GM18858 (cell line): Measurements from ENCODE around the gene N4BP2.
"Not testable (repeated sequence)": the region's sequence is repeated elsewhere in the genome, so short reads cannot be mapped to it uniquely, and the experiment has no call there.

Experiments used
- ATAC-seq: cut with Tn5 transposase; IDR thresholded peaks from one replicate; pipeline ENCODE4 v1.9.1; 2021; ENCODE audit not compliant: unreplicated experiment

The N4BP2 gene

DNA sequence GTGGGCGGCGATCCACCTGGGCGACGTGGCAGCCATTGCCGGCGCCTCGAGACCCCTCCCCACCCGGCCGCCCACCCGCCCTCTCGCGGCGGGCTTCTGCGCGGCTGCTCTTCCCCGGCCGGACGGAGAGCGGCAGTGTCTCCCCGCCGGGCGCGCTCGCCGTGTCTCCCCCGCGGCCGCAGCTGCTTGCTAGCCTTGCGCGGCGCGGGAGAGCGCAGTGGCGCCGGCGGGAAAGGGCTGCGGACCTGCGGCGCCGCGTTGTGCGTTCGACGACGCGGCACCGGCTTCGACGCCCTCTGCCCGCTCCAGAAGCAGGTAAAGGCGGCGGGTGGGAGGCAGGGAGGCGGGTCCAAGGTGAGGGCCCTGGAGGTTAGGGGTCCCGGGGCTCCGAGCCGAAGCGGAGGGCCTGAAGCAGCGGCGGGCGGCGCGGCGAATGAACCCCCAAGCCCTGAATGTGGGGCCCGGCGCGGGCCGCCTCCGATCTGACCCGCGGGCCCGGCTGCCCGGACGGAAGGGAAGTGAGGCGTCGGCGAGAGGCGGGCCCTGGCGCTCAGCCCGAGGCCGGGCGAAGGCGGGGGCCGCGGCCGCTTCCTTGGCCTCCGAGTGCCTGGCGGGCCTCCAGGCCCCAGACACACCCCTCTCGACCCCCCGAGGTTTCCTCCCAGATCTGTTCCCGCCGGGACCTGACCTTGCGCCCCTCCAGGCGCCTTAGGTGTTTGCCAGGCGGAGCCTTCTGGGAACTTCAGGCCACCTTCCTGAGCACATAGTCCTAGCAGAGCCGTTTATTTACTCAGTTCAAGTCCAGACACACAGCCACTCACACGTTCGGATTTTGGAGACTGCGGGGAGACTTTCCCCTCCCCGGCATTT is at the start of gene N4BP2:
Gene N4BP2 (plus strand): TSS at position 135 of the 870 bp plus-strand sequence. CDS start 40,491 bp downstream, outside the sequence.
- peak; percentile 33 for ATAC-seq

GRCh38 chr4:40016007-40016406 is 40.6 kb upstream of the N4BP2 start:
- ATAC-seq: no peak

GRCh38 chr4:40020221-40020620 is 36.4 kb upstream of the N4BP2 start:
- ATAC-seq: no peak

GRCh38 chr4:40021116-40021515 is 35.5 kb upstream of the N4BP2 start:
- not testable (repeated sequence) for ATAC-seq

DNA sequence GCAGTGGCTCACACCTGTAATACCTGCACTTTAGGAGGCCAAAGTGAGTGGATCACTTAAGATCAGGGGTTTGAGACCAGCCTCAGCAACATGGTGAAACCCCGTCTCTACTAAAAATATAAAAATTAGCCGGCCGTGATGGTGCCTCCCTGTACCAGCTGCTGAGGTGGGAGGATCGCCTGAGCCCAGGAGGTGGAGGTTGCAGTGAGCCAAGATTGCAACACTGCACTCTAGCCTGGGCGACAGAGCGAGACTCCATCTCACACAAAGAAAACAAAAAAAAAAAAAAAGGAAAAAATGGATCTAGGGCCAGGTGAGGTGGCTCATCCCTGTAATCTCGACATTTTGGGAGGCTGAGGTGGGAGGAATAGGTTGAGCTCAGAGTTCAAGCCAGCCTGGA is 32.6 kb upstream of the N4BP2 start:
- ATAC-seq: not testable (repeated sequence)

- no peak for ATAC-seq
Observed at GRCh38 chr4:40032785-40033184, 23.9 kb upstream of the N4BP2 start.

GRCh38 chr4:40033613-40034012 is 23.0 kb upstream of the N4BP2 start:
- ATAC-seq: no peak

GRCh38 chr4:40038977-40039376 is 17.7 kb upstream of the N4BP2 start:
- no peak for ATAC-seq

DNA sequence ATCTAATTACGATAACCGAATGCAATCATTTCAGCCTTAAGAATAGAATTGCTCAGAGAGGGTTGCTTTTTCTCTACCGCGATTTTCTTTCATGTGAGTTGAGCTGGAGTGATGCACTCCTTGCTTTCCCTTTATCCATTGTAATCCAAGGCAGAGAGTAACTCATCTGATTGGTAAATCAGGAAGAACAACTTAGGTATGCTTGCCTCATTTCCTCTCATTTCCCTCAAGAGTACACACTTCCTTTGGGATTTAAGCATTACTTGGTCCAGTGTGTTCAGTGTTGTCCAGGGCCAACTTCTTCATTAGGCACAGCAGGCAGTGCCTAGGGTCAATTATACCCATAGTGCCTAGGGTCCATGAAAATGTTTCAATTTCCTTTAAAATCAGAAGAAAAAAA is 15.7 kb upstream of the N4BP2 start:
- ATAC-seq: no peak

DNA sequence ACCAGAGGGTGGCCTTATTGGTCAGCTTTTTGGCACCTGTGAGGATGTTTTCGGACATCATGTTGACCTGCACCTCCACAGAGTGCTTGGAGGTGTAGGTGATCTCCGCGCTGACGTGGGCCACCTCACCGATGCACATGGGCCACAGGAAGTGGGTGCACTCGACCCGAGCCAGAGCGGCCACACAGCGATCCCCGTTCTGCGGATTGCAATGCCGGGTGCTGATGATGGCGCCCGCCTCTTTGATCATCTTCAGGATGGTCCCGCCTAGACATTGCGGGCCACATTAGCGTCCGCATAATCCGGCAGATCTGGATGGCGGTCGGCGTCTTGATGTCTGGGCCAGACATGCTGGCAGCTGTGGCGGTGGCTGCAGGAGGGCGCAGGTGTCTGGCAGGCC is 12.9 kb upstream of the N4BP2 start:
- ATAC-seq: no peak

DNA sequence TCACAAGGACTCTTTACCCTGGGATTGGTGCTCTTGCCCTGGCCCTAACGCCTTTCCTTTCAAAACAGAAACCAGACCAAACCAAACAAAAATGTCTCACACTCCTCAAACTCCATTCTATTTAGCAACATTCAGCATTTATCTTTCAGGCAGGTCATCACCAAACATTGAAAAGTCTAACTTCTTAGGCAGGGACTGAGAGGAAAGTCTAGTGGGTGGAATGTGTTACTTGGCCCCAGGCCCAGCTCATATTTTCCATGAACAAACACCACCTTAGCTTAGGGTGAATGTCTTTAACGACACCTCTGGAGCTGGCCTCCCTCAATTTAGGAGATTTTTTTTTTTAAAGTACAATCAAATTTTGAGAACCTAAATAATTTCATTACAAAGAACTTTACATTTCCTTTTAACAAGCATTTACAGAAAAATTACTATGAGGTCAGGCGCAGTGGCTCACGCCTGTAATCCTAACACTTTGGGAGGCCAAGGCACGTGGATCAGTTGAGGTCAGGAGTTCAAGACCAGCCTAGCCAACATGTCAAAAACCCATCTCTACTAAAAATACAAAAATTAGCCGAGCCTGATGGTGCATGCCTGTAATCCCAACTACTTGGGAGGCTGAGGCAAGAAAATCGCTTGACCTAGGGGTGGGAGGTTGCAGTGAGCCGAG is 10.2 kb upstream of the N4BP2 start:
- ATAC-seq: no peak

DNA sequence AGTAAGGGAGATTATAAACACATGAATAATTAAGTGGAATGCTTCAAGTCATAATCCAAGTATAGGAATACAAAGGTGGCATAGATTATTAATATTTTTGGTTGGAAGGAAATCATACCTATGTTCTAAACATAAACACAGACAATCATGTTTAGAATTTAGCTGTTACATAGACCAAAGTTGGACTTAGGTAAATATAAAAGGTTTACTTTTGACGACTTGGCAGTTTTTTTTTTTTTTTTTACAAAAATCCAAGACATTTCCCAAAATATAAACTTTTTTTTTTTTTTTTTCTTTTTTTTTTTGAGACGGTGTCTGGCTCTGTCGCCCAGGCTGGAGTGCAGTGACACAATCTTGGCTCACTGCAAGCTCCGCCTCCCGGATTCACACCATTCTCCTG is 3.5 kb upstream of the N4BP2 start:
- no peak for ATAC-seq

DNA sequence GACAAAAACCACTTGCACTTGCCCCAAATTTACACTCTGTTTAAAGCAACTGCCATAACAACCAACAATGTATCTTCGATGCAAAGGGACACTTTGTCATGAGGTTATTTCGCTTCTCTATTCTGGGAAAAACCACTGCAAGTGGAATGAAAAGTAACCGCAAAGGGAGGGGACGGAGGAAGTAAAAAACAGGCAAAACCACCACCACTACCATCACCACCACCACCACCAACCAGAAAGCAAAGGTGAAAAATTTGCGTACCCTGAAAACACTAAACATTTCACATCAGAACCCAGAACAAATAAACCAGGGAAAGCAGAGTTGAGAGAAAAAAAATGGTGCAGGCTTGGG is 1.2 kb upstream of the N4BP2 start:
- no peak for ATAC-seq

DNA sequence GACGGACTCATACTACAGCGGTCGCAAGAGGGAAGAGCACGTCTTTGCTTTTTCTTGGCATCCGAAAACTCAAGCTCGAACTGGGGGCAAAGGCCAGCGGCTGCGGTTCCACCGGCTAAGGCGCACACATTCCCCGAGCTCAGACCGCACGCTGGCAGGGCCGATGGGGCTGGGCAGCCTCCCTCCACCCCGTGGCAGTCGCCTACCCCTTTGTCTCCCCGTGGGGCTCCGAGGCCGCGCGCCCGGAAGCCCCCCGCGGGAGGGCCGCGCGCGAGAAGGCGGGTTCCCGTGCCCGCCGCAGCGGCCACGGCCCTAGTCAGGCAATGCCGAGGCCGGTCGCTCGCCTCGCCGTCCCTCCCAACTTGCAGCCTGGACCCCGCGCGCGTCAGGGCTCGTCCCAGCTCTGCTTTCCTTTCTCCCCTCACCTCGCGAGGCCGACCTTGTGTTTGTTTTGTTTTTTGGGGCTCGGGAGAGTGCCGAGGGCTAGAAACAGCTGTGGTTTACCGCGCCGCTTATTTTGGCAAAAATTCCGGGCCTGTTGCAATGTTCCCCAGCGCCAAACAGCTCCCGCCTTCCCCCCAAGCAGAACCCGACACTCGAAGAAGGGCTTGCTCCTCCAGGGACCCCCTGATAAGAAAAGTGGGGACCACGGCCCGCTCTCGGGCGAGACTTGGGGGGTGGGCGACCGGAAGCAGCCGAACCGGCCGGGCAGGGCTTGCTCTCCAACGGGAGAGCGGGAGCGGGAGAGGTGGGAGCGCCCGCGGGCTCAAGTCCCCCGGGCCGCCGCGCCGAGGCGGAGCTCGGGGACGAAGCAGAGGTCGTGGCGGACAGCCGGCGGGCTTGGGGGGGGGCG is 561 bp upstream of the N4BP2 start:
- no peak for ATAC-seq

GRCh38 chr4:40057586-40058091 is 989 bp downstream of the N4BP2 start:
- peak; percentile 76 for ATAC-seq

DNA sequence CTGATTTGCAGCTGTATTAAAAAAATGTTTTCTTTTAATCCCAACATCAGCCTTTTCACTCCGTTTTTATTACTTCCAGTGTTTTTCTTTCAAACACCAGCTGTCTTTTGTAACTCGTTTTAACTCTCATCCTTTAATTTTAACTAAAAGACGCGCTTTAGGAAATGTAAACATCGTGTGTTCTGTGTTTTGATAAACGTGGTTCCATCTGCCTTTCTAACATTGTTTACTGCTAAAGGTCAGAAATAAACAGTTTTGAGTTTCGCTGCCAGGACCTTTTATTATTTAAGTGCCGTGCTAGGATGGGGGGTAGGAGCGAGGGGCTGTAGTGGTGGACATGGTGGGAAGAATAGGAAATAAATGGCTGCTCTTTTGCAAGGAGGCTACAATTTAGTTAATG is 1.5 kb downstream of the N4BP2 start:
- ATAC-seq: no peak

- ATAC-seq: no peak
Observed at GRCh38 chr4:40058854-40059253, 2.2 kb downstream of the N4BP2 start.

GRCh38 chr4:40059362-40059761 is 2.7 kb downstream of the N4BP2 start:
- no peak for ATAC-seq

DNA sequence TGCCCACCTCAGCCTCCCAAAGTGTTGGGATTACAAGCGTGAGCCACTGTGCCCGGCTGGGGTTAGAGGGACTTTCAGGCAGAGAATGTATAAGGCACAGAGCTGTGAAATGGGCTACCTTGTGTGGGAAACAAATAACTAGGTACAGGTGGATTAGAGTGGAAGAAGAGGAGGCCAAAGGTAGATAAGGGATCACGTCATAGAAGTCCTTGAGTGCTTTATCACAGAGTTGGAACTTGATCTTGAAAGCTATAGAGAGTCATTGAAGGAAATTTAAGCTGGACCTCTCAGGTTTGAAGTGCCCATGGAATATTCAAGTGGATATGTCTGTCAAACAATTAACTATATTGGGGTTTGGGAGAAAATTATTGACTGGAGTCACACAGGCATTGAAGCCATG is 8.4 kb downstream of the N4BP2 start:
- no peak for ATAC-seq

GRCh38 chr4:40066651-40067050 is 10.0 kb downstream of the N4BP2 start:
- no peak for ATAC-seq

DNA sequence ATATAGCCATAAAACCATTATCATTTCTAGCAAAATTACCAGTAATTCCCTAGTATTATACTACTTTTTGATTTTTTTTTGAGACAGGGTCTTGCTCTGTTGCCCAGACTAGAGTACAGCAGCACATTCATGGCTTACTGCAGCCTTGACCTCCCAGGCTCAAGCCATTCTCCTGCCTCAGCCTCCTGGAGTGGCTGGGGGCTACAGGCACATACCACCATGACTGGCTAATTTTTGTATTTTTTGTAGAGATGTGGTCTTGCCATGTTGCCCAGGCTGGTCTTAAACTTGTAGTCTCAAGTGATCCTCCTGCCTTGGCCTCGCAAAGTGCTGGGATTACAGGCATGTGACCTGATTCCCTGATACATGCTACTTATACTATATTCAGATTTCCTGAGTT is 13.7 kb downstream of the N4BP2 start:
- no peak for ATAC-seq
